HepG2 (cell line): ENCODE measurements around the gene PKMYT1. TPM values are rescaled to one million over a fixed set of nuclear protein-coding genes. Genes with fewer than 3 reads are reported as not detected.

Source experiments
- CHCHD3 ChIP-seq: sonication (generic); formaldehyde crosslinking; IDR thresholded peaks from 2 replicates; pipeline ENCODE4 v1.8.0; 2022; ENCODE audit warnings: mild to moderate bottlenecking, missing genetic modification reagents, moderate library complexity
- EEA1 ChIP-seq: sonication (generic); formaldehyde crosslinking; IDR thresholded peaks from 2 replicates; pipeline ENCODE4 v1.5.1; 2020; ENCODE audit warnings: mild to moderate bottlenecking, missing genetic modification reagents, borderline replicate concordance
- FOXJ3 ChIP-seq: sonication (generic); formaldehyde crosslinking; IDR thresholded peaks from 2 replicates; pipeline ENCODE4 v1.4.0; 2020; ENCODE audit warnings: missing genetic modification reagents, mild to moderate bottlenecking, borderline replicate concordance
- HMGA1 ChIP-seq: sonication (generic); formaldehyde crosslinking; conservative IDR thresholded peaks from 2 replicates; pipeline ENCODE4 v1.4.0; 2020; ENCODE audit warnings: missing genetic modification reagents
- KDM5A ChIP-seq: fragments of 200-600 bp; sonication (generic); IDR thresholded peaks from 2 replicates; pipeline ENCODE4 v1.7.0; 2018; ENCODE audit warnings: antibody characterized with exemption, mild to moderate bottlenecking, low read length, borderline replicate concordance
- KLF11 ChIP-seq: IDR thresholded peaks from 2 replicates; pipeline ENCODE4 v1.6.1; 2016; ENCODE audit warnings: missing compliant biosample characterization
- LCORL ChIP-seq, 2 experiments: fragments of 450-650 bp in 1 of 2; sonication (generic) in 1 of 2; formaldehyde crosslinking in 1 of 2; IDR thresholded peaks; 2 replicates each; pipeline versions ENCODE4 v1.5.0 to v1.6.1; 2017 to 2020; ENCODE audit warnings: antibody characterized with exemption in 1 of 2, missing genetic modification reagents in 1 of 2
- PITX1 ChIP-seq: sonication (generic); formaldehyde crosslinking; IDR thresholded peaks from 2 replicates; pipeline ENCODE4 v1.5.1; 2020; ENCODE audit warnings: mild to moderate bottlenecking, missing genetic modification reagents
- SALL2 ChIP-seq: sonication (generic); formaldehyde crosslinking; IDR thresholded peaks from 2 replicates; pipeline ENCODE4 v1.8.1; 2023; ENCODE audit warnings: mild to moderate bottlenecking, missing genetic modification reagents, inconsistent platforms
- ZBTB8A ChIP-seq: sonication (generic); formaldehyde crosslinking; IDR thresholded peaks from 2 replicates; pipeline ENCODE4 v1.4.0; 2020; ENCODE audit warnings: mild to moderate bottlenecking, low read depth, missing genetic modification reagents, borderline replicate concordance
- ZKSCAN1 ChIP-seq: fragments of 150-350 bp; IDR thresholded peaks from 2 replicates; pipeline ENCODE4 v1.6.1; 2014; ENCODE audit warnings: low read length
- ZNF142 ChIP-seq: sonication (generic); formaldehyde crosslinking; IDR thresholded peaks from 2 replicates; pipeline ENCODE4 v1.4.0; 2020; ENCODE audit warnings: missing genetic modification reagents
- ZNF7 ChIP-seq: IDR thresholded peaks from 2 replicates; pipeline ENCODE4 v1.6.1; 2016; ENCODE audit warnings: missing biosample characterization, missing genetic modification reagents
- ZNF749 ChIP-seq: sonication (generic); formaldehyde crosslinking; IDR thresholded peaks from 2 replicates; pipeline ENCODE4 v1.8.0; 2022; ENCODE audit warnings: mild to moderate bottlenecking, missing genetic modification reagents, moderate library complexity, borderline replicate concordance
- ZNF768 ChIP-seq: sonication (generic); formaldehyde crosslinking; IDR thresholded peaks from 2 replicates; pipeline ENCODE4 v1.4.0; 2020; ENCODE audit warnings: missing genetic modification reagents
- ZNF879 ChIP-seq: sonication (generic); formaldehyde crosslinking; IDR thresholded peaks from 2 replicates; pipeline ENCODE4 v1.8.1; 2023; ENCODE audit warnings: missing genetic modification reagents
- ZZZ3 ChIP-seq: sonication (generic); formaldehyde crosslinking; IDR thresholded peaks from 2 replicates; pipeline ENCODE4 v1.4.0; 2020; ENCODE audit warnings: missing genetic modification reagents, mild to moderate bottlenecking, borderline replicate concordance
- polyA plus RNA-seq, 8 experiments: library from polyadenylated mRNA; depleted of rRNA in 3 of 8; stranded (reverse) in 7 of 8; unstranded in 1 of 8; fragments of >200 nt; fragmentation: Illumina TruSeq in 4 of 8; extraction: Trizol in 4 of 8; gene quantifications; 2 replicates each; pipeline versions ENCODE4 v1.2.1 to v1.2.3, GENCODE V29; 2011 to 2016; ENCODE audit warnings: low read depth in 4 of 8, missing spikeins in 1 of 8, mixed read lengths in 1 of 8; ENCODE audit not compliant: insufficient read depth in 1 of 8
- total RNA-seq, 5 experiments: library from RNA; depleted of rRNA; stranded (reverse); fragments of >200 nt; fragmentation: Illumina TruSeq; extraction: Trizol; gene quantifications; 2 replicates each; pipeline ENCODE4 v1.2.3, GENCODE V29; 2016; ENCODE audit warnings: low read depth in 1 of 5
- TF ChIP-seq, protein P1 (sequence below): IDR thresholded peaks from 2 replicates; pipeline ENCODE4 v1.6.1; 2018; ENCODE audit warnings: missing genetic modification reagents
- TF ChIP-seq, protein P2 (sequence below): sonication (generic); formaldehyde crosslinking; IDR thresholded peaks from 2 replicates; pipeline ENCODE4 v1.8.1; 2023; ENCODE audit warnings: missing genetic modification reagents, inconsistent platforms, borderline replicate concordance

The PKMYT1 gene
- total and polyA plus RNA-seq, 2 of the 13 experiments (the other 11 are each of a cell fraction or from before 2014, with no cell fraction given), result 7.0 to 27.8 TPM

DNA sequence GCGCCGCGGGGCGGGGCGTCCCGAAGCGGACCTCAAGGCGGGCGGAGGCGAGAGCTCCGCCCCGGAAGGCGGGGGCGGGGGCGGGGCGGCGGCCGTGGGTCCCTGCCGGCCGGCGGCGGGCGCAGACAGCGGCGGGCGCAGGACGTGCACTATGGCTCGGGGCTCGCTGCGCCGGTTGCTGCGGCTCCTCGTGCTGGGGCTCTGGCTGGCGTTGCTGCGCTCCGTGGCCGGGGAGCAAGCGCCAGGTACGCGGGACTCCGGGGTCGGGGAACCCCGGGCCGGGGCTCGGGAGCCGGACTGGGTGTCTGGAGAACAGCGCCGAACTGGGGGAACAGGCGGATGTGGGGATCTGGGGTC, 40.0 kb upstream of the PKMYT1 start, which contains the start of gene TNFRSF12A (continued):
- no peak for TF ChIP-seq ZKSCAN1
- peak; percentile 55; the same call in 1 of the 2 replicates for TF ChIP-seq SALL2 (CRISPR knock-in tag)
- no peak for TF ChIP-seq ZNF7 (CRISPR knock-in tag)
- no peak for TF ChIP-seq KDM5A
- TF ChIP-seq EEA1 (CRISPR knock-in tag), result no peak
- no peak for TF ChIP-seq ZNF768
- TF ChIP-seq HMGA1 (CRISPR knock-in tag), result no peak
- TF ChIP-seq, protein P1, sequence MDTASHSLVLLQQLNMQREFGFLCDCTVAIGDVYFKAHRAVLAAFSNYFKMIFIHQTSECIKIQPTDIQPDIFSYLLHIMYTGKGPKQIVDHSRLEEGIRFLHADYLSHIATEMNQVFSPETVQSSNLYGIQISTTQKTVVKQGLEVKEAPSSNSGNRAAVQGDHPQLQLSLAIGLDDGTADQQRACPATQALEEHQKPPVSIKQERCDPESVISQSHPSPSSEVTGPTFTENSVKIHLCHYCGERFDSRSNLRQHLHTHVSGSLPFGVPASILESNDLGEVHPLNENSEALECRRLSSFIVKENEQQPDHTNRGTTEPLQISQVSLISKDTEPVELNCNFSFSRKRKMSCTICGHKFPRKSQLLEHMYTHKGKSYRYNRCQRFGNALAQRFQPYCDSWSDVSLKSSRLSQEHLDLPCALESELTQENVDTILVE (CRISPR knock-in tag), result no peak
- no peak for TF ChIP-seq ZNF879
- TF ChIP-seq ZNF142 (CRISPR knock-in tag), result no peak
- no peak; the same call in 1 of the 2 replicates for TF ChIP-seq ZNF749 (CRISPR knock-in tag)
- TF ChIP-seq, protein P2, sequence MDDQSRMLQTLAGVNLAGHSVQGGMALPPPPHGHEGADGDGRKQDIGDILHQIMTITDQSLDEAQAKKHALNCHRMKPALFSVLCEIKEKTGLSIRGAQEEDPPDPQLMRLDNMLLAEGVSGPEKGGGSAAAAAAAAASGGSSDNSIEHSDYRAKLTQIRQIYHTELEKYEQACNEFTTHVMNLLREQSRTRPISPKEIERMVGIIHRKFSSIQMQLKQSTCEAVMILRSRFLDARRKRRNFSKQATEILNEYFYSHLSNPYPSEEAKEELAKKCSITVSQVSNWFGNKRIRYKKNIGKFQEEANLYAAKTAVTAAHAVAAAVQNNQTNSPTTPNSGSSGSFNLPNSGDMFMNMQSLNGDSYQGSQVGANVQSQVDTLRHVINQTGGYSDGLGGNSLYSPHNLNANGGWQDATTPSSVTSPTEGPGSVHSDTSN (CRISPR knock-in tag), result no peak
- TF ChIP-seq ZBTB8A (CRISPR knock-in tag), result no peak
- no peak for TF ChIP-seq KLF11
- TF ChIP-seq FOXJ3 (CRISPR knock-in tag), result no peak
- TF ChIP-seq CHCHD3 (CRISPR knock-in tag), result no peak
- TF ChIP-seq PITX1, result no peak
- no peak for TF ChIP-seq LCORL (IDR thresholded peaks at IDR 0.05)
- TF ChIP-seq LCORL (CRISPR knock-in tag; IDR thresholded peaks at IDR 0.05), result no peak
- 0 out of 2 replicates have a peak, but pooled peaks have one; percentile 66 for TF ChIP-seq ZZZ3 (CRISPR knock-in tag)
